ENCODE results near the gene MLIP. TPM values are rescaled to one million over a fixed set of nuclear protein-coding genes. Genes with fewer than 3 reads are reported as not detected.

Gene MLIP
- total RNA-seq, 4 donors from 2014 or later: 4.0 to 8.1 (median 4.2) TPM; not detected in 1

- intact Hi-C loops (cut with DNase I): no loop called here
- no peaks in the 10 kb centered on the region for H3K4me1 ChIP-seq
- WGBS, 2 donors: 87 to 89% methylated on average over 3 of the region's 3 CpGs
Measured at GRCh38 chr6:54109586-54109985, 1.7 kb upstream of the MLIP start.

GRCh38 chr6:54112151-54112650 lies 958 bp downstream of the MLIP start:
- intact Hi-C loops (cut with DNase I): no loop called here
- WGBS, 2 donors: 76 to 94% methylated on average over 1 of the region's 1 CpG
- no peak for TF ChIP-seq POLR2A (IDR thresholded peaks at IDR 0.05)
- TF ChIP-seq CTCF (IDR thresholded peaks at IDR 0.05): no peak

More at GRCh38 chr6:54109586-54109985, 1.7 kb upstream of the MLIP start:
- no peaks in the 10 kb centered on the region for H3K36me3 ChIP-seq
- no peak overlapping the region for H3K4me3 ChIP-seq (replicated peaks in 1 of 3)
- H3K27ac ChIP-seq: no peak overlapping the region
- DNase-seq: no peak
- TF ChIP-seq POLR2A (IDR thresholded peaks at IDR 0.05): no peak
- no peak for TF ChIP-seq CTCF (IDR thresholded peaks at IDR 0.05)
- no peaks in the 10 kb centered on the region for H3K27me3 ChIP-seq
- H3K9me3 ChIP-seq: no peaks in the 10 kb centered on the region

GRCh38 chr6:54114991-54115390 lies 3.7 kb downstream of the MLIP start:
- DNase-seq: no peak
- H3K36me3 ChIP-seq: no peaks in the 10 kb centered on the region
- H3K27ac ChIP-seq: no peak overlapping the region
- no peaks in the 10 kb centered on the region for H3K27me3 ChIP-seq
- no peak overlapping the region for H3K4me3 ChIP-seq (replicated peaks in 1 of 3)
- intact Hi-C loops (cut with DNase I): no loop called here
- no peaks in the 10 kb centered on the region for H3K9me3 ChIP-seq
- 89 to 94% methylated on average over 1 of the region's 1 CpG for WGBS, 2 donors
- TF ChIP-seq CTCF (IDR thresholded peaks at IDR 0.05): no peak
- no peak for TF ChIP-seq POLR2A (IDR thresholded peaks at IDR 0.05)
- no peaks in the 10 kb centered on the region for H3K4me1 ChIP-seq

More at GRCh38 chr6:54112151-54112650, 958 bp downstream of the MLIP start:
- no peak overlapping the region for H3K4me3 ChIP-seq (replicated peaks in 1 of 3)
- H3K36me3 ChIP-seq: no peaks in the 10 kb centered on the region
- H3K9me3 ChIP-seq: no peaks in the 10 kb centered on the region
- H3K4me1 ChIP-seq: no peaks in the 10 kb centered on the region
- no peak overlapping the region for H3K27ac ChIP-seq
- no peak for DNase-seq
- no peaks in the 10 kb centered on the region for H3K27me3 ChIP-seq

- TF ChIP-seq POLR2A (IDR thresholded peaks at IDR 0.05): no peak
- no peak for TF ChIP-seq CTCF (IDR thresholded peaks at IDR 0.05)
- Histone ChIP-seq H3K36me3 (no peaks in the 10 kb centered on the region), H3K27ac (no peak overlapping the region), H3K4me1 (no peaks in the 10 kb centered on the region), H3K9me3 (no peaks in the 10 kb centered on the region), H3K27me3 (no peaks in the 10 kb centered on the region), H3K4me3 (replicated peaks in 1 of 3) (no peak overlapping the region)
- no peak for DNase-seq
- 88 to 91% methylated on average over 1 of the region's 1 CpG for WGBS, 2 donors
- intact Hi-C loops (cut with DNase I): no loop called here
Measured at GRCh38 chr6:54115966-54116365, 4.7 kb downstream of the MLIP start.

GRCh38 chr6:54118117-54118516 lies 6.9 kb downstream of the MLIP start:
- H3K27ac ChIP-seq: no peak overlapping the region
- H3K9me3 ChIP-seq: no peaks in the 10 kb centered on the region
- no peak overlapping the region for H3K4me3 ChIP-seq (replicated peaks in 1 of 3)
- intact Hi-C loops (cut with DNase I): no loop called here
- no peaks in the 10 kb centered on the region for H3K4me1 ChIP-seq
- no peaks in the 10 kb centered on the region for H3K27me3 ChIP-seq
- no peak for DNase-seq
- TF ChIP-seq CTCF (IDR thresholded peaks at IDR 0.05) (no peak), POLR2A (IDR thresholded peaks at IDR 0.05) (no peak)
- H3K36me3 ChIP-seq: no peaks in the 10 kb centered on the region
- WGBS, 2 donors: 94 to 95% methylated on average over 2 of the region's 2 CpGs
